ENCODE data around the gene RABL6.
"Not testable (repeated sequence)": the region's sequence is repeated elsewhere in the genome, so short reads cannot be mapped to it uniquely, and the experiment has no call there.

The RABL6 gene

DNA sequence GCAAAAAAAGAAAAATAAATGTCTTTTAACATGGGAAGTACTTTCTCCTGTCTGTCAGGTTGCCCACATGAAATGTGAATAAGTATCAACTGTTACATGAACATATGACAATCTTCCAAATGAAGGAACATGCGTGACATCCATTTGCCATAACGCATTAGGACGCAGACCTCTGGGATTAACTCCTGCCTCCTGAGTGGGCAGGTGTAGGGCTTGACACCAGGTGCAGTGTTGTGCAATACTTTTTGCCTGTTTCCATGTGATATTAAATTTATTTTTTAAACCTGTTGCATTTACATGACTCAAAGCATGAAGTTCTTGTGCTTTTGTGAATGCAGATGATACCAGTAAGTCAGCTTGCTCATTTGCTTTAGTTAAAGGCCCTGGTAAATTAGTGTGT is 25.3 kb upstream of the RABL6 start:
- Histone ChIP-seq H3K9ac (ENCODE audit: low read length) (no peak overlapping the region), H3K4me1 (ENCODE audit: control insufficient read depth, low read depth, low read length) (no peaks in the 10 kb centered on the region), H3K27me3 (ENCODE audit: control insufficient read depth, insufficient read depth, low read length) (peaks cover 6% of the 10 kb centered on the region), H3K27ac (ENCODE audit: low read length) (no peak overlapping the region), H3K4me3 (ENCODE audit: low read length) (no peak overlapping the region), H3K36me3 (ENCODE audit: control insufficient read depth, low read depth, low read length) (no peaks in the 10 kb centered on the region), H3K9me3 (ENCODE audit: control insufficient read depth, low read depth, low read length) (no peaks in the 10 kb centered on the region)

DNA sequence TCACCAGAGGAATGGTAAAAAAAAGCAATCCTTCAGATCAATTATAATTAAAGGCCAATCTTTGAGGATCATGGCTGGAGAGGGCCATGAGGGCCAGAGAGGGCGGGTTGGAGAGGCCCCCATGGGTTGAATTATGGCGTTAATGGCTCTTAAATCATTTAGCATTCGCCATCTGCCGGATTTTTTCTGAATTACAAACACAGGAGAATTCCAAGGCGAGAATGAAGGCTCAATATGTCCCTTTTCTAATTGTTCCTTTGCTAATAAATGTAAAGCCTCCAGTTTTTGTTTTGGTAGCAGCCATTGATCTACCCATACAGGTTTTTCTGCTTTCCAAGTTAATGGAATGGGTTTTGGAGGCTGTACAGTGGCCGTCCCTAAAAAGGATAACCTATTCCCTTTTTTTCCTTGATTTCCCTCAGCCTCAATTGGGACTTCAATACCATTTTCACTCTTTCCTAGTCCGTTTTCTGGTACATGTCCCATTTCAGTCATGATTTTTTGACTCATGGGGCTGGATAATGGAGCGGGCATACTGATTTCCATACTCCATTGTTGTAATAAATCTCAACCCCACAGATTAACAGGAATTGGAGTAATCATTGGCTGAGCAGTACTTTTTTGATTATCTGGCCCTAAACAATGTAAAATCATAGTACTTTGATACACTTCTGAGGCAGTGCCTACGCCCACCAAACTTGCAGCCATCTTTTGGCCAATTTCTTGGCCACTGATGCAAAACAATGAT is 23.3 kb upstream of the RABL6 start:
- H3K9me3 ChIP-seq (ENCODE audit: control insufficient read depth, low read depth, low read length), result no peaks in the 10 kb centered on the region
- no peak overlapping the region for H3K9ac ChIP-seq (ENCODE audit: low read length)
- H3K27me3 ChIP-seq (ENCODE audit: control insufficient read depth, insufficient read depth, low read length), result no peaks in the 10 kb centered on the region
- H3K4me3 ChIP-seq (ENCODE audit: low read length), result no peak overlapping the region
- no peak overlapping the region for H3K27ac ChIP-seq (ENCODE audit: low read length)
- no peaks in the 10 kb centered on the region for H3K4me1 ChIP-seq (ENCODE audit: control insufficient read depth, low read depth, low read length)
- no peaks in the 10 kb centered on the region for H3K36me3 ChIP-seq (ENCODE audit: control insufficient read depth, low read depth, low read length)

DNA sequence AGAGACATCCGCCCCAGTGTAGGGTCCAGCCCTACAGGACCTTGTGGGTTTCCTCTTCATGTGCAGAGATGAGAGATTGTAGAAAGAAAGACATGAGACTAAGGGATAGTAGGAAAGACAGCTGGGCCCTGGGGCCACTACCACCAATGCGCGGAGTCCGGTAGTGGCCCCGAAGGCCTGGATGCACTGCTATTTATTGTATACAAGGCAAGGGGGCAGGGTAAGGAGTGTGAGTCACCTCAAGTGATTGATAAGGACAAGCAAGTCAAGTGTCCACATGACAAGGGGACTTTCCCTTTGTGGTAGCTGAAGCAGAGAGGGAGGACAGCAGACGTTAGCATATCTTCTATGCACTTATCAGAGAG is 22.8 kb upstream of the RABL6 start:
- H3K36me3 ChIP-seq (ENCODE audit: control insufficient read depth, low read depth, low read length), result no peaks in the 10 kb centered on the region
- no peak overlapping the region for H3K9ac ChIP-seq (ENCODE audit: low read length)
- H3K27ac ChIP-seq (ENCODE audit: low read length), result no peak overlapping the region
- H3K9me3 ChIP-seq (ENCODE audit: control insufficient read depth, low read depth, low read length), result no peaks in the 10 kb centered on the region
- H3K27me3 ChIP-seq (ENCODE audit: control insufficient read depth, insufficient read depth, low read length), result no peaks in the 10 kb centered on the region
- no peaks in the 10 kb centered on the region for H3K4me1 ChIP-seq (ENCODE audit: control insufficient read depth, low read depth, low read length)
- H3K4me3 ChIP-seq (ENCODE audit: low read length), result no peak overlapping the region

DNA sequence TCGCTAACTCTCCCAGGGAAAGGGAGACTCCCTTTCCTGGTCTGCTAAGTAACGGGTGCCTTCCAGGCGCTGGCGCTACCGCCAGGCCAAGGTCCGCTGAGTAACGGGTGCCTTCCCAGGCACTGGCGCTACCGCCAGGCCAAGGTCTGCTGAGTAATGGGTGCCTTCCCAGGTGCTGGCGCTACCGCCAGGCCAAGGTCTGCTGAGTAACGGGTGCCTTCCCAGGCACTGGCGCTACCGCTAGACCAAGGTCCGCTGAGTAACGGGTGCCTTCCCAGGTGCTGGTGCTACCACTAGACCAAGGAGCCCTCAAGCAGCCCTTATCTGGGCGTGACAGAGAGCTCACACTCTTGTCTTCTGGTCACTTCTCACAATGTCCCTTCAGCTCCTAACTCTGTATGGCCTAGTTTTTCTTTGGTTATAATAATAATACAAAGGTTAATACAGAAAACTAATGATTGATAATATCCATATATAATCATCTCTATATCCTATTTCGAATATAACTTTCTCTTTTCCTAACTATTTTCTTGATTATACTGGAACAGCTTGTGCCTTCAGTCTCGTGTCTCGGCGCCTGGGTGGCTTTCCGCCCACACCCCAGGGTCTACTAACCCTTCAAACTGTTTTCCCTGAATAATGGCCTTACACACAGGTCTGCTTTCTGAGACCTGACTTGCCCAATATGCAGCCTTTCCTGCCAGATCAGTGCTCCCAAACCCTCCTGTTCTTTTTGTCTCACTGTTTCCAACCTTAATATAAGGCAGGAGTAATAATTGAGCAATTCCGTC is 22.0 kb upstream of the RABL6 start:
- H3K27ac ChIP-seq (ENCODE audit: low read length); H3K9me3 ChIP-seq (ENCODE audit: control insufficient read depth, low read depth, low read length); H3K36me3 ChIP-seq (ENCODE audit: control insufficient read depth, low read depth, low read length); H3K4me3 ChIP-seq (ENCODE audit: low read length); H3K4me1 ChIP-seq (ENCODE audit: control insufficient read depth, low read depth, low read length); H3K27me3 ChIP-seq (ENCODE audit: control insufficient read depth, insufficient read depth, low read length); H3K9ac ChIP-seq (ENCODE audit: low read length): not testable (repeated sequence)

DNA sequence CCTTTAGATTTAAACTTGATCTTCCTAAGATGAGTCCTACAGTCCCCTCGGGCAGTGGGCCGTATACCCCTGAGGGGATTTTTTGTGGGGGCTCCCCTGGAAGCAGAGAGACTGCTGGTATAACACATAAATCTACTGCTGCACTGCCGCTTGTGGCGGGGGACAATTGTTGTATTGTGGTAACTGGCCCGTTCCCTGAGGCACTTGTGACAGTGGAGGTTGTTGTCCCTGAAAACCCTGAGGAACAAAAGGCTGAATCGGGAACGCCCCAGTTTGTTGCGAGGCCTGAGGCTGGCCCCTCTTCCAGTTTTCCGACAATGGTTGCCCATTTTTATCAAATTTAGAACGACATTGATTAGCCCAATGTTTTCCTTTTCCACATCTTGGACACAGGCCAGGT is 21.3 kb upstream of the RABL6 start:
- no peak overlapping the region for H3K27ac ChIP-seq (ENCODE audit: low read length)
- peaks cover 4% of the 10 kb centered on the region for H3K4me1 ChIP-seq (ENCODE audit: control insufficient read depth, low read depth, low read length)
- no peaks in the 10 kb centered on the region for H3K27me3 ChIP-seq (ENCODE audit: control insufficient read depth, insufficient read depth, low read length)
- no peaks in the 10 kb centered on the region for H3K9me3 ChIP-seq (ENCODE audit: control insufficient read depth, low read depth, low read length)
- no peak overlapping the region for H3K9ac ChIP-seq (ENCODE audit: low read length)
- H3K4me3 ChIP-seq (ENCODE audit: low read length), result no peak overlapping the region
- H3K36me3 ChIP-seq (ENCODE audit: control insufficient read depth, low read depth, low read length), result no peaks in the 10 kb centered on the region

DNA sequence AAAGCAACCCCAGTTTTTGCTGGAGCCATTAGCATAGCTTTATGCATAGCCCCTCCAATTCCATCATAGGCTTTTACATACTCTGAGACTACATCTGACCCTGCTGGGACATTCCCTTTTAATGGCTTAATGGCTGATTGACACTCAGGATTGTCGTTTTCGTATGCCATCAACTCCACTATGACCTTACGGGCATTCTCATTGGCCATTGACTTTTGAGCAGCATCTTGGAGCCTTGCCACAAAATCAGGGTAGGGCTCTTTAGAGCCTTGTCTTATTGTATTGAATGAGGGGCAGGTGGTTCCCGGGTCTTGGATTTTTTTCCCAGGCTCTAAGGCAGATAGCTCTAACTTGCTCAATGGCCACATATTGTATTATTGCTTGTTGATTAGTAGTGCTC is 20.8 kb upstream of the RABL6 start:
- not testable (repeated sequence) for H3K27ac ChIP-seq (ENCODE audit: low read length); H3K9ac ChIP-seq (ENCODE audit: low read length); H3K4me1 ChIP-seq (ENCODE audit: control insufficient read depth, low read depth, low read length); H3K9me3 ChIP-seq (ENCODE audit: control insufficient read depth, low read depth, low read length); H3K36me3 ChIP-seq (ENCODE audit: control insufficient read depth, low read depth, low read length); H3K4me3 ChIP-seq (ENCODE audit: low read length); H3K27me3 ChIP-seq (ENCODE audit: control insufficient read depth, insufficient read depth, low read length)

DNA sequence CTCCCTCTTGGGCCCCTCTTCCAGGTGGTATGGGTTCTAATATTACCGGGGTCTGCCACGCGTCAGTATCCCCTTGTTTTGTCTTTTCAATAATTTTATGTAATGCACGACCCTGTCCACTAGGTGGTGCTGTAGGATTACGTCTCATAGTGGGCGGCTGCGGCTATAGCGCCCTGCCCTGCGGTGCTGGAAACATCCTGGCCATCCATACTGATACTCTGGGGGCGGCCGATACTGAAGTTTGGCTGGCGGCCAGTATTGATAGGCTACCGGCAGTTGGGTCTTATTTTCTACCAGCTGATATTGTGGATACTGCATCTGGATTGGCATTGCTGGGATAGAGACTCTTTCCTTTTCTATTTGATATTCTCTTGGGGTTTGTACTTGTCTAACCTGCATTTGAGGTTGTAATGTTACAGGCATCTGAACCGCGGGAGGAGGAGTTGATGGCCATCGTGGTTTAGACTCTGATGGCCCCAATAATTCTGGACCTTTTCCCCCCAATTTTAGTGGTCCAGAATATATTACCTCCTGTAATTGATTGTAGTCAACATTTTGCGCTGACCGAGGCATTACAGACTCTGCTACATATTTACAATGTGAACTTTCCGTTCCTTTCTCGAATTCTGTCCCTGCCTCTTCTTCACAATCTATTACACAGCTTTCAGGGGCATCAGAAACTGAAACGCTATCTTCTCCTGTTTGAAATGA is 19.9 kb upstream of the RABL6 start:
- no peak overlapping the region for H3K4me3 ChIP-seq (ENCODE audit: low read length)
- no peak overlapping the region for H3K9ac ChIP-seq (ENCODE audit: low read length)
- H3K27me3 ChIP-seq (ENCODE audit: control insufficient read depth, insufficient read depth, low read length), result no peaks in the 10 kb centered on the region
- peaks cover 4% of the 10 kb centered on the region for H3K4me1 ChIP-seq (ENCODE audit: control insufficient read depth, low read depth, low read length)
- H3K9me3 ChIP-seq (ENCODE audit: control insufficient read depth, low read depth, low read length), result no peaks in the 10 kb centered on the region
- H3K36me3 ChIP-seq (ENCODE audit: control insufficient read depth, low read depth, low read length), result no peaks in the 10 kb centered on the region
- H3K27ac ChIP-seq (ENCODE audit: low read length), result no peak overlapping the region

DNA sequence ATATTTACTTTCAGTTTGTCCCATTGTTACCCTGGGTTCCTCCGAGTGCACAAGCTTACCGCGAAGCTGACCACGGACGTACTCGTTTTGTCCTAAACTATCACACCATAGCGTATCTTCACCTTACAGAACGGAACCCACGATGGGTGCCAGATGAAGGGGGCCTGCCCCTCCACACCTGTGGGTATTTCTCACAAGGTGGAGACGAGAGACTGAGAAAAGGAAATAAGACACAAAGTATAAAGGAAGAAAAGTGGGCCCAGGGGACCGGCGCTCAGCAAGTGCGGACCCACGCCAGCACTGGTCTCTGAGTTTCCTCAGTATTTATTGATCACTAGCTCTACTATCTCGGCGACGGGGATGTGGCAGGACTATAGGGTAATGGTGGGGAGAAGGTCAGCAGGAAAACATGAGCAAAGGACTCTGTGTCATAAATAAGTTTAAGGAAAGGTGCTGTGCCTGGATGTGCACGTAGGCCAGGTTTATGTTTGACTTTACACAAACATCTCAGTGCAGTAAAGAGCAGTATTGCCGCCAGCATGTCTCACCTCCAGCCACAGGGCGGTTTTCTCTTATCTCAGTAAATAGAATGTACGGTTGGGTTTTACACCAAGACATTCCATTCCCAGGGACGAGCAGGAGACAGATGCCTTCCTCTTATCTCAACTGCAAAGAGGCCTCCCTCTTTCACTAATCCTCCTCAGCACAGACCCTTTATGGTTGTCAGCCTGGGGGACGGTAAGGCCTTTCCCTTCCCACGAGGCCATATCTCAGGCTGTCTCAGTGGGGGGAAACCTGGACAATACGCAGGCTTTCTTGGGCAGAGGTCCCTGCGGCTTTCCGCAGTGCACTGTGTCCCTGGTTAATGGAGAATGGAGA is 18.9 kb upstream of the RABL6 start:
- H3K9me3 ChIP-seq (ENCODE audit: control insufficient read depth, low read depth, low read length); H3K27ac ChIP-seq (ENCODE audit: low read length); H3K27me3 ChIP-seq (ENCODE audit: control insufficient read depth, insufficient read depth, low read length); H3K4me3 ChIP-seq (ENCODE audit: low read length); H3K36me3 ChIP-seq (ENCODE audit: control insufficient read depth, low read depth, low read length); H3K9ac ChIP-seq (ENCODE audit: low read length); H3K4me1 ChIP-seq (ENCODE audit: control insufficient read depth, low read depth, low read length): not testable (repeated sequence)

DNA sequence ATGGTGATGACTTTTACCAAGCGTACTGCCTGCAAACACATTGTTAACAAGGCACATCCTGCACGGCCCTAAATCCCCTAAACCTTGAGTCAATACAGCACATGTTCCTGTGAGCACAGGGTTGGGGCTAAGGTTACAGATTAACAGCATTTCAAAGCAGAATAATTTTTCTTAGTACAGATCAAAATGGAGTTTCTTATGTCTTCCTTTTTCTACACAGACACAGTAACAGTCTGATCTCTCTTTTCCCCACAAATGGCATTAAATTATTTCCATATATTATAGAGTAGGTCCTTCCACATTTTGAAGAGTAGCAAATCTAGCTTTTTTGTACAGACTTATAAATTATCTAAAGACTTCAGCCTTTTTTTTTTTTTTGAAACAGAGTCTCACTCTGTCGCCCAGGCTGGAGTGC is 18.2 kb upstream of the RABL6 start:
- Histone ChIP-seq H3K4me1 (ENCODE audit: control insufficient read depth, low read depth, low read length) (peaks cover 4% of the 10 kb centered on the region), H3K9ac (ENCODE audit: low read length) (no peak overlapping the region), H3K27me3 (ENCODE audit: control insufficient read depth, insufficient read depth, low read length) (no peaks in the 10 kb centered on the region), H3K27ac (ENCODE audit: low read length) (no peak overlapping the region), H3K4me3 (ENCODE audit: low read length) (no peak overlapping the region), H3K9me3 (ENCODE audit: control insufficient read depth, low read depth, low read length) (no peaks in the 10 kb centered on the region), H3K36me3 (ENCODE audit: control insufficient read depth, low read depth, low read length) (no peaks in the 10 kb centered on the region)

DNA sequence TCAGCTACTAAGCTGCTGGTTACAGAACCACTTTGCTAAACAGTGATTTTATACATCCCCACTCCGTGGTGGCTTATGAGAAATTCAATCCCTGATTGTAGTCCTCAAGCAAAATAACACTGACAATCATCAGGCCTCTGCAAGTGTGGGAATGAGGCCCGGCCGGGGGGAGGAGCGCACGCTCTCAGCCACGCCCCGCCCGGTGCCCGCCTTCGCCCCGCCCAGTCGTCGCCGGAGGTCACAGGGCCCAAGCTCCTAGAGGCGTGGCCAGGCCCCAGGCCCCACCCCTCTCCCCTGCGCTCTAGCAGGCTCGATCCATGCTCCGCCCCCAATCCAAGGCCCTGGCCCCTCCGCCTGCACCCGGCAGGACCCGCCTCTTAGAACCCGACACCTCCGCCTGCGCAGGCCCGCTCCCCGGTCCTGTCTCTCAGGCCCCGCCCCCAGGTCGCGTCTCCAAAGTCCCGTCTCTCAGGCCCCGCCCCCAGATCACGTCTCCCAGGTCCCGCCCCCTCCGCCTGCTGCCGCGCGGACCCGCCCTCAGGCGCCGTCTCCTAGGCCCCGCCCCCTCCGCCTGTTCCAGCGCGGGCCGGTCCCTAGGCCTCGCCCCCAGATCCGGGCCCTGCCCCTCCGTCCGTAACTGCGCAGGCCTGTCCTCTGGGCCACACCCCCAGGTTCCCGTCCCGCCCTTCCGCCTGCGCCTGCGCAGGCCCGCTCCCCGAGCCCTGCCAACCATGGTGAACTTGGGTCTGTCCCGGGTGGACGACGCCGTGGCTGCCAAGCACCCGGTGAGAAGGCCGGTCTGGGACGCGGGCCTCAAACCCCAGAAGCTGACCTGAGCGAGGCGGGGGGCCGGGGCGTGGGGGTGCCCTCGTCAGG is 16.9 kb upstream of the RABL6 start, which contains the start of gene TMEM141:
TSS of gene TMEM141 (plus strand) at position 705 of the 876 bp plus-strand sequence. CDS start at position 732, 27 bp downstream.
- H3K4me3 ChIP-seq (ENCODE audit: low read length), result peak within 1 kb of the TSS; percentile 79
- no peaks in the 10 kb centered on the region for H3K27me3 ChIP-seq (ENCODE audit: control insufficient read depth, insufficient read depth, low read length)
- H3K36me3 ChIP-seq (ENCODE audit: control insufficient read depth, low read depth, low read length), result no peaks in the 10 kb centered on the region
- H3K9me3 ChIP-seq (ENCODE audit: control insufficient read depth, low read depth, low read length), result no peaks in the 10 kb centered on the region
- H3K4me1 ChIP-seq (ENCODE audit: control insufficient read depth, low read depth, low read length), result peaks cover 4% of the 10 kb centered on the region
- peak within 1 kb of the TSS; percentile 57 for H3K9ac ChIP-seq (ENCODE audit: low read length)
- H3K27ac ChIP-seq (ENCODE audit: low read length), result no peak within 1 kb of the TSS
